Tibial nerve (tissue), 3 donors: ENCODE data around the gene HMGCL.

Source experiments
- CTCF ChIP-seq, 5 experiments: fragments of 200-600 bp in 3 of 5; fragments of 450-650 bp in 2 of 5; sonication (generic) in 3 of 5; IDR thresholded peaks; one replicate each; pipeline ENCODE4 v1.5.1; 2016 to 2019; ENCODE audit warnings: antibody characterized with exemption in 5 of 5, mild to moderate bottlenecking in 3 of 5, moderate library complexity in 2 of 5
- POLR2A ChIP-seq, 2 donors: fragments of 450-650 bp; IDR thresholded peaks; one replicate each; pipeline ENCODE4 v1.6.1; 2017; ENCODE audit warnings: antibody characterized with exemption in 2 of 2, mild to moderate bottlenecking in 2 of 2, moderate library complexity in 2 of 2

- TF ChIP-seq POLR2A (IDR thresholded peaks at IDR 0.05) (no peak), CTCF (IDR thresholded peaks at IDR 0.05) (no peak)
These were observed 50.9 kb downstream of the HMGCL start for GRCh38 chr1:23774174-23774880.
